ENCODE measurements around the gene CFAP46. TPM values are rescaled to one million over a fixed set of nuclear protein-coding genes. Genes with fewer than 3 reads are reported as not detected.

The CFAP46 gene
- 0.21 TPM for polyA plus RNA-seq (2013)

GRCh38 chr10:132942101-132943057 lies at the start of gene CFAP46:
CFAP46 (minus strand) TSS chr10:132942570; CDS start chr10:132942484, 86 bp downstream.
- H3K4me1 ChIP-seq (ENCODE audit: control extremely low read depth in 1 of 4, control insufficient read depth in 4 of 4, insufficient read depth in 4 of 4, low read length in 3 of 4) = peaks cover 0 to 17% (median 6%) of the 10 kb centered on the region in 4 experiments
- H3K9me3 ChIP-seq (ENCODE audit: control extremely low read depth in 1 of 5, control insufficient read depth in 4 of 5, insufficient read depth in 2 of 5, low read depth in 1 of 5, low read length in 4 of 5) = no peaks in the 10 kb centered on the region
- DNase-seq = peak; percentile 39 to 50 (median 47)
- H3K36me3 ChIP-seq (ENCODE audit: control insufficient read depth in 4 of 4, insufficient read depth in 4 of 4, low read length in 3 of 4) = no peaks in the 10 kb centered on the region
- POLR2A ChIA-PET = no interaction called here
- H3K4me3 ChIP-seq (ENCODE audit: control insufficient read depth in 1 of 7, extremely low read depth in 1 of 7, insufficient read depth in 4 of 7, low read depth in 2 of 7, low read length in 6 of 7) = peak within 1 kb of the TSS in 5 of 7 experiments; percentile 25 to 62 (median 39)
- peaks cover 0 to 72% (median 26%) of the 10 kb centered on the region in 5 experiments for H3K27me3 ChIP-seq (replicated peaks in 2 of 5; ENCODE audit: control insufficient read depth in 4 of 5, insufficient read depth in 5 of 5, low read length in 4 of 5)
- no peak within 1 kb of the TSS for H3K27ac ChIP-seq (ENCODE audit: insufficient read depth in 1 of 2, low read depth in 1 of 2, low read length in 2 of 2, poor library complexity in 1 of 2, severe bottlenecking in 2 of 2)
- CTCF ChIA-PET = interaction anchor here (0.8 kb wide), 1 partner anchor 470 kb away, joined by 3 read pairs; no protein-coding TSS in a partner anchor
- 7% methylated on average over 63 of the region's 90 CpGs for WGBS (ENCODE audit: insufficient coverage)

DNA sequence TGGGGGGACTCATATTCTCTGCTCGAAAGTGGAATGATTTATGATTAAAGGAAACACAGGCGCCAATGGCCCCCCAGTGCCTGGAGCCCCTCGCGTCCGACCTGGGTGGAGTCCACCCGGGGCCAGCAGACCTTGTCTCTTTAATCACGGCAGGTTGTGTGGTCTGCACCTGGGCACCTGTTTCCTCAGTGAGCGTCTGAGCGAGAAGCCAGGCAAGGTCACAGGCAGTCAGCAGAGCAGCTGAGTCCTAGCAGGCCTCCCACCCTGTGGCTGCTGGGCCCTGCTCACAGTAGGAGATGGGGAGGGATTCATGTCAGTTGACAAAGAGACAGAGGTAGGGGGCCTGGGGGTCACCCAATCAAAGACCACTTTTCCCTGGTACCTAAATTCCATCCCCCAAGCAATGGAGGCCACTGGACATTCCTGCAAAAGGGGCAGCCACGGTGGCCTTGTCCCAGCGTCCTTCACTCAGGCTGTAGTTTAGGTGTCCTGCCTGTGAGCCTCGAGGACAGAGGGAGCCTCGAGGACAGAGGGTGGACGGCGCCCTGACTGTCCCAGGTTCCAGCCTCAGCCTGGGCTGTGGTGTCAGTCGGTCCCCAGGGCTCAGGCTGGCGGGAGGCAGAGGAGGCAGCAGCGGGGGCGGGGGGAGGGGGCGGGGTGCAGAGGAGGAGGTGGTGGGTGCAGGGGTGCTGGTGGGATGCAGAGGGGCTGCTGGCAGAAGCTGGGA lies 49.5 kb upstream of the CFAP46 start:
- ChIA-PET CTCF (no interaction called here), POLR2A (interaction anchor here (0.6 kb wide), 1 partner anchor 51 kb away, joined by 3 read pairs; no protein-coding TSS in a partner anchor)
- 37% methylated on average over 13 of the region's 20 CpGs for WGBS (ENCODE audit: insufficient coverage)
- DNase-seq = peak in 1 of 3 donors; percentile 20
- no peaks in the 10 kb centered on the region for H3K9me3 ChIP-seq (ENCODE audit: control extremely low read depth in 1 of 5, control insufficient read depth in 4 of 5, insufficient read depth in 2 of 5, low read depth in 1 of 5, low read length in 4 of 5)
- H3K4me3 ChIP-seq (ENCODE audit: control insufficient read depth in 1 of 7, extremely low read depth in 1 of 7, insufficient read depth in 4 of 7, low read depth in 2 of 7, low read length in 6 of 7) = no peak overlapping the region
- peaks cover 0 to 2% (median 0%) of the 10 kb centered on the region in 4 experiments for H3K4me1 ChIP-seq (ENCODE audit: control extremely low read depth in 1 of 4, control insufficient read depth in 4 of 4, insufficient read depth in 4 of 4, low read length in 3 of 4)
- H3K36me3 ChIP-seq (ENCODE audit: control insufficient read depth in 4 of 4, insufficient read depth in 4 of 4, low read length in 3 of 4) = no peaks in the 10 kb centered on the region
- H3K27me3 ChIP-seq (replicated peaks in 2 of 5; ENCODE audit: control insufficient read depth in 4 of 5, insufficient read depth in 5 of 5, low read length in 4 of 5) = peaks cover 0 to 7% (median 2%) of the 10 kb centered on the region in 5 experiments
- H3K27ac ChIP-seq (ENCODE audit: insufficient read depth in 1 of 2, low read depth in 1 of 2, low read length in 2 of 2, poor library complexity in 1 of 2, severe bottlenecking in 2 of 2) = no peak overlapping the region

DNA sequence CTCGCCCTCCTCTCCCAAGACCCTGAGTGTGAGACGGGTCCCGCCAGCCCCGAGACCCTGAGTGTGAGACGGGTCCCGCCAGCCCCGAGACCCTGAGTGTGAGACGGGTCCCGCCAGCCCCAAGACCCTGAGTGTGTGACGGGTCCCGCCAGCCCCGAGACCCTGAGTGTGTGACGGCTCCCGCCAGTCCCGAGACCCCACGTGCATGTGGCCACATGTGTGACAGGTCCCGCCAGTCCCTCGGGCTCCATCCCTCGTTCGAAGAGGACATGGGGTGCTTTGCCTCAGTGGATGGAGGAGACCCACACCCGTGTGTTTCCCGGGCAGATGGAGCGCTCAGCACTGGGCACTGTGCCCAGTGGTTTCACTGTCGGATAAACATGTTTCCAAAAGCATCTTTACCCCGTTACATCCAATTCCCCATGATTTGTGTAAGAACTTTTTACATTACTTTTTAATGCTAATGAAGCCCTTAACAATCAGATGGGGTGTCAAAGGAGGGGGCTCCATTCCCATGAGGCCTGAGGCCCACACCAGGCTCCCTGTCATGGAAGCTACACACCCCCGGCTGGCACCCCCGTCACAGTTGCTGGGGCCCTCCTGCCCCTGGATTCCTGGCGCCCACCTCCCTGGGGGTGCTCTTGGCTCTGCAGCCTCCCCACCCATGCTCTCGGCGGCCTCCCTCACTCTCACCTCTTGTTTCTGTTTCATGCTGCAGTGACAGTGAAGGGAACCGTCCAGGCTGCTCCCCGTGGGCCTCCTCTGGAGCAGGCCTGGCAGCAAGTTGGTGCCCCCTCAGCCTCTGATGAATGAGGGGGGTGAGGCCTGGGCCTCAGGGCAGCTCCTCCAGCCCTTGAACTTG lies 48.5 kb upstream of the CFAP46 start:
- WGBS (ENCODE audit: insufficient coverage) = 90% methylated on average over 29 of the region's 32 CpGs
- ChIA-PET CTCF (no interaction called here), POLR2A (no interaction called here)
- H3K4me1 ChIP-seq (ENCODE audit: control extremely low read depth in 1 of 4, control insufficient read depth in 4 of 4, insufficient read depth in 4 of 4, low read length in 3 of 4) = peaks cover 0 to 2% (median 0%) of the 10 kb centered on the region in 4 experiments
- peaks cover 0 to 7% (median 2%) of the 10 kb centered on the region in 5 experiments for H3K27me3 ChIP-seq (replicated peaks in 2 of 5; ENCODE audit: control insufficient read depth in 4 of 5, insufficient read depth in 5 of 5, low read length in 4 of 5)
- H3K36me3 ChIP-seq (ENCODE audit: control insufficient read depth in 4 of 4, insufficient read depth in 4 of 4, low read length in 3 of 4) = no peaks in the 10 kb centered on the region
- H3K27ac ChIP-seq (ENCODE audit: insufficient read depth in 1 of 2, low read depth in 1 of 2, low read length in 2 of 2, poor library complexity in 1 of 2, severe bottlenecking in 2 of 2) = no peak overlapping the region
- H3K9me3 ChIP-seq (ENCODE audit: control extremely low read depth in 1 of 5, control insufficient read depth in 4 of 5, insufficient read depth in 2 of 5, low read depth in 1 of 5, low read length in 4 of 5) = no peaks in the 10 kb centered on the region
- no peak for DNase-seq
- H3K4me3 ChIP-seq (ENCODE audit: control insufficient read depth in 1 of 7, extremely low read depth in 1 of 7, insufficient read depth in 4 of 7, low read depth in 2 of 7, low read length in 6 of 7) = no peak overlapping the region

DNA sequence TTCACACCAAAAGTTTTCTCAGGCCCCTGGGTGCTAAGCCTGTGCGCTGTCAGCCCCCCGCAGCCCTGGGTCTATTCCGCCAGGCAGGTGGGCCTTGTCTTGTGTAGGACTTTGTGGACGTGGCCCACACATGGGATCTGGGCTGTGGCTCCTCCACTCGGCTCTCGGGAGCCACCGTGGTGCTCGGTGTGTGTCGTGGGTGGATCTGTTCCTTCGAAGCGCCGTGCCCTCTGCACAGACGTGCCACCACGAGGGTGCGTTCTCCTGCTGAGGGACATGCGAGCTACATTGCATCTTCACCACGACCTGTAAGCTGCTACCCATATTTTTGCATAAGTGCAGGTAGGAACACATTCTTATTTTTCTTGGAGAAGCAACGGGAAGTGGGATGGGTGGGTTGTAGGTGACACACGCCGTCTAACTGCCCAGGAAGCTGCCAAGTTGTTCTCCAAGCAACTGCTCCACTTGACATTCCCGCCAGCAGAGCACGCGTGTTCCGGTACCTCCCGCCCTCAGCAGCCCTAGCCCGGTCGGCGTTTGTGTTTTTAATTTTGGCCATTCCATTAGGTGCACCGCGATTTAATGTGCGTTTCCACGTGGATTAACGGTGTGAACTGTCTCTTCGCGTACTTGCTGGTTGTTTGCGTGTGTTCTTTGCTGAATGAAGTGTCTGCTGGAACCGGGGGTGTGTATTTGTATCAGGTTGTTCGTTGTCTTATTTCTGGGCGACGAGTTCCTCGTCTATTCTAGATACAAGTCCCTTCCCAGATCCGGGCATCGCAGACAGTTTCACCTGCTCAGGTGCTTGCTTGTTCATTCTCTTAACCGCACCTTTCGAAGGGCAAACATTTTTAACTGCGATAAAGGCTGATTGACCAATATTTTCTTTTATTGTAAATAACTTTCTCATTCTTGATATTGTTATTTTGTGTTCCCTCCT lies 47.4 kb upstream of the CFAP46 start:
- Histone ChIP-seq H3K4me3 (ENCODE audit: control insufficient read depth in 1 of 7, extremely low read depth in 1 of 7, insufficient read depth in 4 of 7, low read depth in 2 of 7, low read length in 6 of 7) (no peak overlapping the region), H3K27ac (ENCODE audit: insufficient read depth in 1 of 2, low read depth in 1 of 2, low read length in 2 of 2, poor library complexity in 1 of 2, severe bottlenecking in 2 of 2) (no peak overlapping the region), H3K9me3 (ENCODE audit: control extremely low read depth in 1 of 5, control insufficient read depth in 4 of 5, insufficient read depth in 2 of 5, low read depth in 1 of 5, low read length in 4 of 5) (no peaks in the 10 kb centered on the region), H3K27me3 (replicated peaks in 2 of 5; ENCODE audit: control insufficient read depth in 4 of 5, insufficient read depth in 5 of 5, low read length in 4 of 5) (peaks cover 0 to 9% (median 3%) of the 10 kb centered on the region in 5 experiments), H3K36me3 (ENCODE audit: control insufficient read depth in 4 of 4, insufficient read depth in 4 of 4, low read length in 3 of 4) (no peaks in the 10 kb centered on the region), H3K4me1 (ENCODE audit: control extremely low read depth in 1 of 4, control insufficient read depth in 4 of 4, insufficient read depth in 4 of 4, low read length in 3 of 4) (peaks cover 0 to 2% (median 0%) of the 10 kb centered on the region in 4 experiments)
- CTCF ChIA-PET = no interaction called here
- 96% methylated on average over 39 of the region's 46 CpGs for WGBS (ENCODE audit: insufficient coverage)
- POLR2A ChIA-PET = no interaction called here
- DNase-seq = no peak

DNA sequence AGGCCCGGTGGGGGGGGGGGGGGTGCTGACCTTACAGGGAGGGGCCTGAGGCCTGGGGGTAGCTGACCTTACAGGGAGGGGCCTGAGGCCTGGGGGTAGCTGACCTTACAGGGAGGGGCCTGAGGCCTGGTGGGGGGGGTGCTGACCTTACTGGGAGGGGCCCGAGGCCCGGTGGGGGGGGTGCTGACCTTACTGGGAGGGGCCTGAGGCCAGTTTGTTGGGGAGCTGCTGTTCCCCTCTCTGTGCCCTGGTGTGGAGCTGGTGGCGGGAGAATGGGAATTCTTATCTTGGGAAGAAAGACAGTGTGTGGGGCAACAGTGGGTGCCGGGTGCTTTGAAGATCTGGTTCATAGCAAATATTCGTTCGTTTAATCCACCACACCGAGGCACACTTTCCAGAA lies 46.6 kb upstream of the CFAP46 start:
- H3K27me3 ChIP-seq (replicated peaks in 2 of 5; ENCODE audit: control insufficient read depth in 4 of 5, insufficient read depth in 5 of 5, low read length in 4 of 5) = peaks cover 0 to 15% (median 4%) of the 10 kb centered on the region in 5 experiments
- 96% methylated on average over 5 of the region's 8 CpGs for WGBS (ENCODE audit: insufficient coverage)
- H3K4me3 ChIP-seq (ENCODE audit: control insufficient read depth in 1 of 7, extremely low read depth in 1 of 7, insufficient read depth in 4 of 7, low read depth in 2 of 7, low read length in 6 of 7) = no peak overlapping the region
- no peak overlapping the region for H3K27ac ChIP-seq (ENCODE audit: insufficient read depth in 1 of 2, low read depth in 1 of 2, low read length in 2 of 2, poor library complexity in 1 of 2, severe bottlenecking in 2 of 2)
- ChIA-PET CTCF (no interaction called here), POLR2A (no interaction called here)
- DNase-seq = no peak
- H3K9me3 ChIP-seq (ENCODE audit: control extremely low read depth in 1 of 5, control insufficient read depth in 4 of 5, insufficient read depth in 2 of 5, low read depth in 1 of 5, low read length in 4 of 5) = no peaks in the 10 kb centered on the region
- no peaks in the 10 kb centered on the region for H3K36me3 ChIP-seq (ENCODE audit: control insufficient read depth in 4 of 4, insufficient read depth in 4 of 4, low read length in 3 of 4)
- H3K4me1 ChIP-seq (ENCODE audit: control extremely low read depth in 1 of 4, control insufficient read depth in 4 of 4, insufficient read depth in 4 of 4, low read length in 3 of 4) = peaks cover 0 to 2% (median 0%) of the 10 kb centered on the region in 4 experiments

All from common myeloid progenitor, CD34-positive (primary cell).